GM12801 (cell line): Measurements from ENCODE around the gene RINT1.

Experiments
- TF ChIP-seq, protein P1 (sequence below): IDR thresholded peaks from one replicate; pipeline ENCODE4 v1.5.1; 2011; ENCODE audit warnings: control low read depth; ENCODE audit not compliant: insufficient read length; ENCODE audit errors: extremely low read depth

RINT1 gene

DNA sequence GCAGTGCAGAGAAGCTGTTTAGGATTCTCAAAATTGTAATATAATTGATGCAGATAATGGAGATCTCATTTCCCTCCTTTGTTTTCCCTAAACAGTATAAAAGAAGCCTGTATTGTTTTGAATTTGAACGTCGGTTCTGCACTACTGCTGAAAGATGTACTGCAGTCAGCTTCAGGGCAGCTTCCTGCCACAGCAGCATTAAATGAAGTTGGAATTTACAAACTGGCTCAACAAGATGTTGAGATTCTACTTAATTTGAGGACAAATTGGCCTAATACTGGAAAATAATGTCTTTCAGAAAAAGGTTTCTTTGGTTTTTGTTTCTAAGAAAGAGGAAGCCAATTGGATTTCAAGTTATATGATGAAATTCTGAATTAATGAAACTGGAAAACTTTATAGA lies 35.0 kb downstream of the RINT1 start:
- TF ChIP-seq, protein P1, sequence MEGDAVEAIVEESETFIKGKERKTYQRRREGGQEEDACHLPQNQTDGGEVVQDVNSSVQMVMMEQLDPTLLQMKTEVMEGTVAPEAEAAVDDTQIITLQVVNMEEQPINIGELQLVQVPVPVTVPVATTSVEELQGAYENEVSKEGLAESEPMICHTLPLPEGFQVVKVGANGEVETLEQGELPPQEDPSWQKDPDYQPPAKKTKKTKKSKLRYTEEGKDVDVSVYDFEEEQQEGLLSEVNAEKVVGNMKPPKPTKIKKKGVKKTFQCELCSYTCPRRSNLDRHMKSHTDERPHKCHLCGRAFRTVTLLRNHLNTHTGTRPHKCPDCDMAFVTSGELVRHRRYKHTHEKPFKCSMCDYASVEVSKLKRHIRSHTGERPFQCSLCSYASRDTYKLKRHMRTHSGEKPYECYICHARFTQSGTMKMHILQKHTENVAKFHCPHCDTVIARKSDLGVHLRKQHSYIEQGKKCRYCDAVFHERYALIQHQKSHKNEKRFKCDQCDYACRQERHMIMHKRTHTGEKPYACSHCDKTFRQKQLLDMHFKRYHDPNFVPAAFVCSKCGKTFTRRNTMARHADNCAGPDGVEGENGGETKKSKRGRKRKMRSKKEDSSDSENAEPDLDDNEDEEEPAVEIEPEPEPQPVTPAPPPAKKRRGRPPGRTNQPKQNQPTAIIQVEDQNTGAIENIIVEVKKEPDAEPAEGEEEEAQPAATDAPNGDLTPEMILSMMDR: no peak

DNA sequence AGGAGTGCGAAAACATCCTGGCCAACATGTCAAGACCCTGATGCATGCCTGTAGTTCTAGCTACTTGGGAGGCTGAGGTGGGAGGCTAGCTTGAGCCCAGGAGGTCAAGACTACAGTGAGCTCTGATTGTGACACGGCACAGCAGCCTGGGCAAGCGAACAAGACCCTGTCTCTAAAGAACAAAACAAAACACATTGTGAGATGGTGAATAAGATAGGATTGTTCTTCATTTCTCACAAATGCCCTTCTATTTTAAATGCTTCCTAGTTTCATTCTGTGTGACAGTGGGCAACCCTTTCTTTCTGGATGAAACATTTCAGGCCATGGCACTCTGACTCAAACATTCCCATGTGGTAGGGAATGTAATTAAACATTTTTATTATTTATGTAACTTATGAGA lies 35.8 kb downstream of the RINT1 start:
- TF ChIP-seq, protein P1: no peak

DNA sequence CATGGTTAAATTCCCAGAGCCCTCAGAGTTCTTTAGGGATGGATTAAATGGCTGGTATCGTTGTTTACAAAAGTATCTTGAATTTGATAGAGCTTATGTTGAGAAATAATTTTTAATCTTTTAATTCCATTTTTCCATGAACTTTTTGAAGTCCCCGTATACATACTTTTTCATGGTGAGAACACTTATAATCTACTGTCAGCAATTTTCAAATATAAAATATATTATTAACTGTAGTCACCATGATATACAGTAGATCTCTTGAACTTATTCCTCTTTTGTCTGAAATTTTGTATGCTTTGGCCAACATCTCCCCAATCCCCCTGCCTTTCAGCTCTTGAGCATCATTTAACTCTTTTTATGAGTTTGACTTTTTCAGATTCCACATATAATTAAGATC lies 39.9 kb downstream of the RINT1 start:
- TF ChIP-seq, protein P1: no peak

DNA sequence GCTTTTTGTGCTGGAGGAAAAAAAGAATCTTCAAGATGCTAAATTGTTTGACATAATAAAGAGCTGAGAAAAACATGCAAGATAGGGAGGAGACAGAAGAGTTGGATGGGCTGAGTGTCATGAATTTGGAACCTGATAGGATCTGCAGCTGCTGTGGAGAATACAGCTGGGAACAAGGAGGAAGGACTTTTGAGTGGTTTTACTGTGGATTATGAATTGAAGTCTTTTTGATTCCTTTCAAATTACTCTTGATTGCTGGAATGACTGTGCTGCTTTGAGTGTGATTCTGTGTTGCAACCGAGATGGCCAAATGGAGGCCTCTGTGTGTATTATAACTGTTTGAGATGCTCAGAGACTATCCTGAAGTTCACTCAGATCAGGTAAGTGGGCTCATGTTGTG lies 45.2 kb downstream of the RINT1 start:
- TF ChIP-seq, protein P1: no peak

DNA sequence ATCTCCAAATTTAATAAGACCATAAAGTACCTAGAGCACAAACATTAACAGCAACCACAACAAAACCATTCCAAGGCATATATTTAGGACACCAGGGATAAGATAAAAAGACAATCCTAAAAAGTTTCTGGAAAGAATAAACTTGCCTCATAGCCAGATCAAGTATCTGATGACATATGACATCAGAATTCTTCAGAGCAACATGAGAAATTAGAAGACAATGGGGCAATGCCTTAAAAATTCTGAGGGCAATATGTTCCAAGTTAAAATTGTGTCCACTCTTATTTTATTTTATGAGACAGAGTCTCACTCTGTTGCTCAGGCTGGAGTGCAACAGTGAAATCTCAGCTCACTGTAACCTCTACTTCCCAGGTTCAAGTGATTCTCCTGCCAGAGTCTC lies 46.5 kb downstream of the RINT1 start:
- TF ChIP-seq, protein P1: no peak

DNA sequence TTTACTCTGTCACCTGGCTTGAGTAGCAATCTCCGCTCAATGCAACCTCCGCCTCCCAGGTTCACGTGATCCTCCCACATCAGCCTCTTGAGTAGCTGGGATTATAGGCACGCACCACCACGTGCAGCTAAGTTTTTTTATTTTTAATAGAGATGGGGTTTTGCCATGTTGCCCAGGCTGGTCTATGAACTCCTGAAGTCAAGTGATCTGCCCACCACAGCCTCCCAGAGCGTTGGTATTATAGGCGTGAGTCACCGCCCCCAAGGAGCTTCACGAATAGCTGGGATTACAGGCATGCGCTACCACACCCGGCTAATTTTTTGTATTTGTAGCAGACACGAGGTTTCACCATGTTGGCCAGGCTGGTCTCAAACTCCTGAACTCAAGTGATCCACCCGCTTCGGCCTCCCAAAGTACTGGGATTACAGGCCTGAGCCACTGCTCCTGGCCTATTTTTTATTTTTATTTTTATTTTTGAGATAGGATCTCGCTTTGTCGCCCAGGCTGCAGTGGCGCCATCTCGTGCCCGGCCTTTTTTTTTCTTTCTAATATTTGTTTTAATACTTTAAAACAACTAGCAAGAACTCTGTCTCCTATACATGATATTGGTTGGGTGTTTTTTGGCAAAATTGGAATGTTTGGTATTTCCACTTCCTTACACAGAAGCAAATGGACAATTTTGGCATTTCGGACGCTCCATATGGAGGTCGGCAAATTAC lies 48.2 kb downstream of the RINT1 start:
- TF ChIP-seq, protein P1: no peak

DNA sequence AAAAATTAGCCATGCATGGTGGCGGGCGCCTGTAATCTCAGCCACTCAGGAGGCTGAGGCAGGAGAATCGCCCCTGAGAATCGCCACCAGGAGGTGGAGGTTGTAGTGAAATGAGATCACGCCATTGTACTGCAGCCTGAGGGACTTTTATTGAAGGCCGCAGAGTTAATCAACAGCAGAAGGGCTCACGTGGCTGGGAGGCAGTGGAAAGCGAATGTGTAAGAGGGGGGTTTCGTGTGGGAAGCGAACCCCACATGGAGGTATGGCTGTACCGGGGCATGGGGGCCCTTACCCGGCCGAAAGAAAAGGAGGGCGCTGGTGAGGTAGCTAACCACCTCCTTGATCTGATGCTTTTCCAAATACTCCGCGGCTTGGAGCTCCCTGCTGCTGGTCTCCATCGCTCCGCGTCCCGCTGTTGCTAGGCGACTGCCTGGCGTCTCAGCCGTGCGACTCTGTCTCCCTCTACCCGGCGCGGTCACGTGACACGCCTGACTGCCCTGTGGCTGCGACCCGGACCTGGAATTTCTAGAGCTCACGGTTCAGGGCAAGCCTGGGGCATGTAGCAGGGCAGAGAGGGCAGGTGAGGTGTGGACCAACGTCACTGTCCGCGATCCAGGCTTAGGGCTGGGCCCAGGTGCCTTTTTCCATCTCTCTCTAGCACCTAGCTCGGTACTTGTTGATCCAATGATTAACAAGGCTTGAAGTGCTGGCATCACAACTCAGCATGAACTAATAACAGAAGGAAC lies 49.2 kb downstream of the RINT1 start, which contains the start of gene EFCAB10:
EFCAB10 (minus strand) TSS at position 428 of the 746 bp plus-strand sequence; CDS start at position 398, 30 bp downstream.
- TF ChIP-seq, protein P1: no peak
